Stomach (tissue), 9 donors: Measurements from ENCODE around the gene IWS1. TPM values are rescaled to one million over a fixed set of nuclear protein-coding genes. Genes with fewer than 3 reads are reported as not detected.

Experiments used
- DNase-seq, 2 donors: peaks; one replicate each; pipeline versions ENCODE4 v3.0.0 to v3.0.0-alpha.2; 2013 to 2019
- H3K27ac ChIP-seq, 5 donors: fragments of 200-600 bp in 4 of 5; sonication (generic) in 4 of 5; one replicate each; pipeline ENCODE4 v1.5.1; 2013 to 2019; ENCODE audit warnings: mild to moderate bottlenecking in 1 of 5, moderate library complexity in 1 of 5
- H3K27me3 ChIP-seq, 3 donors: fragments of 200-600 bp; sonication (generic); one replicate each; pipeline ENCODE4 v1.5.1; 2017 to 2019; ENCODE audit warnings: mixed run types in 1 of 3
- H3K36me3 ChIP-seq, 4 donors: fragments of 200-600 bp; sonication (generic); 1 replicate in 3 of 4; 2 replicates in 1 of 4; pipeline ENCODE4 v1.5.1; 2016 to 2019
- H3K4me1 ChIP-seq, 4 donors: fragments of 200-600 bp; sonication (generic); one replicate each; pipeline ENCODE4 v1.5.1; 2016 to 2019
- H3K4me3 ChIP-seq, 4 donors: fragments of 200-600 bp; sonication (generic) in 3 of 4; one replicate each; pipeline ENCODE4 v1.5.1; 2016 to 2019; ENCODE audit warnings: mild to moderate bottlenecking in 1 of 4
- H3K9me3 ChIP-seq, 4 donors: fragments of 200-600 bp; sonication (generic); one replicate each; pipeline ENCODE4 v1.5.1; 2016 to 2019
- EP300 ChIP-seq: sonication (generic); formaldehyde crosslinking; IDR thresholded peaks from one replicate; pipeline ENCODE4 v1.6.1; 2017; ENCODE audit warnings: antibody characterized with exemption
- POLR2A ChIP-seq, 4 donors: fragments of 450-650 bp; IDR thresholded peaks; one replicate each; pipeline ENCODE4 v1.6.1; 2016; ENCODE audit warnings: antibody characterized with exemption in 4 of 4, control low read depth in 2 of 4, mild to moderate bottlenecking in 1 of 4, moderate library complexity in 1 of 4
- POLR2AphosphoS5 ChIP-seq, 3 donors: sonication (generic); formaldehyde crosslinking; IDR thresholded peaks; one replicate each; pipeline ENCODE4 v1.6.1; 2016; ENCODE audit warnings: antibody characterized with exemption in 3 of 3
- WGBS, 5 donors: extraction: QIAGEN DNeasy Blood & Tissue Kit in 3 of 5; methylation state at CpG; one replicate each; pipeline versions ENCODE4 v1.1.5 to v1.1.7; 2013 to 2018; 5-methylcytosine and 5-hydroxymethylcytosine counted together
- intact Hi-C: fragments of 100-400 bp; cut with DNase I; formaldehyde crosslinking; loops from one replicate; pipeline ENCODE4 v1.15.1; 2023; ENCODE audit warnings: low total_unique reads
- polyA plus RNA-seq, 3 donors: library from polyadenylated mRNA; stranded (reverse); fragments of 200-250 nt; gene quantifications; one replicate each; pipeline ENCODE4 v1.2.3, GENCODE V29; 2013
- total RNA-seq, 5 donors: library from RNA; depleted of rRNA; stranded (reverse); fragments of >200 nt; gene quantifications; one replicate each; pipeline versions ENCODE4 v1.1.0 to v1.2.3, GENCODE V29; 2014 to 2016
- TF ChIP-seq, protein P1 (sequence below), 7 experiments: fragments of 450-650 bp in 4 of 7; fragments of 200-600 bp in 3 of 7; sonication (generic) in 3 of 7; IDR thresholded peaks; one replicate each; pipeline ENCODE4 v1.5.1; 2016 to 2019; ENCODE audit warnings: antibody characterized with exemption in 7 of 7, control low read depth in 2 of 7, mild to moderate bottlenecking in 1 of 7
- donor health status: healthy with polysubstance abuse.
- donor health status: Bipolar disorder and iron deficiency.
- donor health status: healthy.

Gene IWS1
- total and polyA plus RNA-seq, 8 donors: 18.7 to 145 (median 36.4) TPM

DNA sequence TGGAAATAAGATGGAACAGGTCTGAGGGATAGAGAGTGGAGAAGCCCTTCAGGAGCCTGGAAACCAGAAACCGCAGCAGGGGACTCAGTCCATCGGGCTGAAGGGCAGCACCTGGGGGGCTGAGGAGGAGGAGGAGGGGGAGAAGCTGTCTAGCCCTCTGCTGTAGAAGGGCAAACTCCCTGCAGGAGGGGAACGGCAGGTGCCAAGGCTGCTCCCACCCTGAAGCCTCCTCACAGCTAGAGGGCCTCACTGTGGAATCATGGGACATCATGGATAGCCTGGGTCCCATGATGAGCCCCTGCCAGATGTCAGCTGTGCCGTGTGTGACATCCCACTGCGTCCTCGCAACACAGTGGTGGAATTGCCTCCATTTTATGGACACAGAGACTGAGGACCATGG, 9.6 kb upstream of the IWS1 start:
- no peak for DNase-seq
- no peak overlapping the region for H3K4me3 ChIP-seq

DNA sequence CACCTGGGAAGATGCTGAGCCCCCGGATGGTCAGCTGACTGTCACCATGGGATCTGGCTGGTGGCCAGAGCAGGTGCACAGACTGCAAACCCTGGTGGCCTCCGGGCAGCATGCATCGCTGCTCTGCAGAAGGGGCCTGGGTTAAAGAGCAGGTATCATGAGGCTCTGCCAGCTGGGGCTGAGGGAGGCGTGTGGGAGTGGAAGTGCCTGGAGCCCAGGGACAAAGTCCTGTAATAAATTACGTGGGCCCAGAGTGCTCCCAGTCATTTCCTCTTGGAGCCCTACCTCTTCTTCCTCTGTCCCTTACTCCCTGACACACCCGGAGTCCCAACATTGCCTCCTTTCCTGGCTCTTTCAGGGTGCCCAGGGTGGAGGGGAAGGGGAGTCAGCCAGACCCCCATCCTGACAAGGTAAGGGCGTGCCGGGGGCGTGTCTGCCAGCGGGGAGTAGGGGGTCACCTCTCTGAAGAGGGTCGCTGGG, 9.2 kb upstream of the IWS1 start, which contains the start of gene MYO7B:
TSS of gene MYO7B (plus strand) at position 262 of the 480 bp plus-strand sequence. CDS start 24,040 bp downstream, outside the sequence.
- Histone ChIP-seq H3K9me3 (no peaks in the 10 kb centered on the region), H3K36me3 (no peaks in the 10 kb centered on the region), H3K27me3 (peaks cover 0 to 11% (median 0%) of the 10 kb centered on the region in 3 donors), H3K27ac (no peak within 1 kb of the TSS), H3K4me1 (no peaks in the 10 kb centered on the region), H3K4me3 (no peak within 1 kb of the TSS)
- WGBS, 5 donors: 56 to 74% (median 61%) methylated on average over 11 of the region's 11 CpGs
- intact Hi-C loops: no loop called here
- TF ChIP-seq, protein P1, sequence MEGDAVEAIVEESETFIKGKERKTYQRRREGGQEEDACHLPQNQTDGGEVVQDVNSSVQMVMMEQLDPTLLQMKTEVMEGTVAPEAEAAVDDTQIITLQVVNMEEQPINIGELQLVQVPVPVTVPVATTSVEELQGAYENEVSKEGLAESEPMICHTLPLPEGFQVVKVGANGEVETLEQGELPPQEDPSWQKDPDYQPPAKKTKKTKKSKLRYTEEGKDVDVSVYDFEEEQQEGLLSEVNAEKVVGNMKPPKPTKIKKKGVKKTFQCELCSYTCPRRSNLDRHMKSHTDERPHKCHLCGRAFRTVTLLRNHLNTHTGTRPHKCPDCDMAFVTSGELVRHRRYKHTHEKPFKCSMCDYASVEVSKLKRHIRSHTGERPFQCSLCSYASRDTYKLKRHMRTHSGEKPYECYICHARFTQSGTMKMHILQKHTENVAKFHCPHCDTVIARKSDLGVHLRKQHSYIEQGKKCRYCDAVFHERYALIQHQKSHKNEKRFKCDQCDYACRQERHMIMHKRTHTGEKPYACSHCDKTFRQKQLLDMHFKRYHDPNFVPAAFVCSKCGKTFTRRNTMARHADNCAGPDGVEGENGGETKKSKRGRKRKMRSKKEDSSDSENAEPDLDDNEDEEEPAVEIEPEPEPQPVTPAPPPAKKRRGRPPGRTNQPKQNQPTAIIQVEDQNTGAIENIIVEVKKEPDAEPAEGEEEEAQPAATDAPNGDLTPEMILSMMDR (IDR thresholded peaks at IDR 0.05): no peak
- no peak for TF ChIP-seq POLR2A (IDR thresholded peaks at IDR 0.05)
- TF ChIP-seq POLR2AphosphoS5 (IDR thresholded peaks at IDR 0.05): no peak
- DNase-seq: peak in 1 of 2 donors; percentile 70

More for the DNA sequence above, 9.6 kb upstream of the IWS1 start:
- Histone ChIP-seq H3K27me3 (peaks cover 0 to 11% (median 0%) of the 10 kb centered on the region in 3 donors), H3K36me3 (no peaks in the 10 kb centered on the region), H3K9me3 (no peaks in the 10 kb centered on the region), H3K27ac (no peak overlapping the region), H3K4me1 (no peaks in the 10 kb centered on the region)
- 64 to 80% (median 80%) methylated on average over 2 to 6 of the region's 6 CpGs for WGBS, 5 donors
- TF ChIP-seq, protein P1 (IDR thresholded peaks at IDR 0.05): no peak
- TF ChIP-seq POLR2A (IDR thresholded peaks at IDR 0.05) (no peak), POLR2AphosphoS5 (IDR thresholded peaks at IDR 0.05) (no peak), EP300 (no peak)
- intact Hi-C loops: no loop called here

DNA sequence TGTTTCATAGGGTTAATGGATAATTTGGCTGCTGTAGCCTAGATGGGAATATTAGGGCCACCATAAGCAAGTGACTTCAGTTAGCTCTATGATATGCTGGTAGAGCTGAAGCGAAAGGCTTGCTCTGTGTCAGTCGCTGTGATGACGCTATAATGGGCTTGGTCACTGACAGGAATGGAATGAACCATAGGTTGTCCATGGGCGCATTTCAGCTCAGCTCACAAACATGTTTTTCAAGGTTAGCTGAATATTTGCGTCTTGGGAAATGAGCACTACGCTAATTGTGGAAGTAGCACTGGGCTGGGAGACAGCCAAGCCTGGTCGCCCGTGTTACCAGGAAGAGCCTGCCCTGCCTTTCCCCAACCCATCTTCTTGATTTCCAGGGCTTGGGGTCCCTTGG, 6.0 kb upstream of the IWS1 start:
- 88 to 96% (median 90%) methylated on average over 8 of the region's 8 CpGs for WGBS, 5 donors
- H3K4me1 ChIP-seq: peaks cover 0 to 5% (median 3%) of the 10 kb centered on the region in 4 donors
- no peak for DNase-seq
- H3K4me3 ChIP-seq: no peak overlapping the region
- no peaks in the 10 kb centered on the region for H3K36me3 ChIP-seq
- intact Hi-C loops: no loop called here
- H3K27me3 ChIP-seq: peaks cover 0 to 11% (median 0%) of the 10 kb centered on the region in 3 donors
- H3K9me3 ChIP-seq: no peaks in the 10 kb centered on the region
- no peak overlapping the region for H3K27ac ChIP-seq
- TF ChIP-seq POLR2A (IDR thresholded peaks at IDR 0.05) (no peak), POLR2AphosphoS5 (IDR thresholded peaks at IDR 0.05) (no peak), EP300 (no peak)
- TF ChIP-seq, protein P1 (IDR thresholded peaks at IDR 0.05): no peak

DNA sequence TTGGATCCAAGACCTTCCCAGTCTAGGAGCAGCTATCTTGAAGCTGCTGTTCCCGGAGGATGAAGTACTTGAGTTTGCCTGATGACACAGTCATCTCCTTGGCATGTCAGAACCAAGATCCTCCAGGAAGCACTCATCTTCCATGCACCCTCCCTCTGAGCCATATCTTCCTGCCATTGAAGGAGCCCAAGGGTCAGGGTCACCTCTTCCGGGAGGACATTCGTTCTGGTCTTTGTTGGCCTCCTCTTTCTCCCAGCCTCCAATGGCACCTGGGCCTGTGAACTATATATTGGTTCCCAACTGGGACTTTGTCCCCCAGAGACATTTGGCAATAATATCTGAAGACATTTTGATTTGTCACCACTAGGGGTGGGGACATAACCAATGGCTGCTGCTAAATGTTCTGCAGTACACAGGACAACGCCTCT, 4.9 kb upstream of the IWS1 start:
- WGBS, 5 donors: 60 to 97% (median 67%) methylated on average over 3 to 4 of the region's 4 CpGs
- intact Hi-C loops: no loop called here
- no peak overlapping the region for H3K4me3 ChIP-seq
- no peak for DNase-seq
- H3K36me3 ChIP-seq: no peaks in the 10 kb centered on the region
- H3K27me3 ChIP-seq: peaks cover 0 to 11% (median 0%) of the 10 kb centered on the region in 3 donors
- no peaks in the 10 kb centered on the region for H3K9me3 ChIP-seq
- no peak overlapping the region for H3K27ac ChIP-seq
- TF ChIP-seq EP300 (no peak), POLR2AphosphoS5 (IDR thresholded peaks at IDR 0.05) (no peak), POLR2A (IDR thresholded peaks at IDR 0.05) (no peak)
- TF ChIP-seq, protein P1 (IDR thresholded peaks at IDR 0.05): no peak
- H3K4me1 ChIP-seq: peaks cover 0 to 10% (median 6%) of the 10 kb centered on the region in 4 donors
